ENCODE data around the gene PTGIS.

Gene PTGIS

DNA sequence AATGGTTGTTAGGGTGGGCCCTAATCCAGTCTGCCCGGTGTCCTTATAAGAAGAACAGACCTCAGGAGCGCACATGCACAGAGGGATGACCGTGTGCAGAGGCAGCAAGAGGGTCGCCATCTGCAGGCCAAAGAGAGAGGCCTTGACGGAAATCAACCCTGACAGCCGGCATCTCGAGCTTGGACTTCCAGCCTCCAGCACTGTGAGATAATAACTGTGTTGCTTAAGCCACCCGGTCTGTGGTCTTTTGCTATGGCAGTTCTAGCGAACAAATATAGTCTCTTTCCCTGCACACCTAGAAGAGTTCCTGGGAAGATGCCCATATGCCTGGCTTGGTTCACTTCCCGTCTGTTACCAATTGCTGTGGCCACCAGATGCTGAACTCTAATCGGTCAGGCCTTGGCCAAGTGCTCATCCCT is 35.3 kb upstream of the PTGIS start:
- Mint-ChIP-seq H3K4me1 (ENCODE audit: low read depth) (peaks cover 38% of the 10 kb centered on the region), H3K4me3 (no peak overlapping the region), H3K36me3 (ENCODE audit: low read depth) (peaks cover 58% of the 10 kb centered on the region), H3K27ac (peak overlapping the region; percentile 23), H3K27me3 (ENCODE audit: low read depth) (no peaks in the 10 kb centered on the region), H3K9me3 (peaks cover under 1% of the 10 kb centered on the region)
- DNase-seq (ENCODE audit: low spot score) = no peak

- peak overlapping the region; percentile 36 for H3K27ac Mint-ChIP-seq
- peaks cover 63% of the 10 kb centered on the region for H3K36me3 Mint-ChIP-seq (ENCODE audit: low read depth)
- no peak overlapping the region for H3K4me3 Mint-ChIP-seq
- DNase-seq (ENCODE audit: low spot score) = no peak
- no peaks in the 10 kb centered on the region for H3K27me3 Mint-ChIP-seq (ENCODE audit: low read depth)
- peaks cover 4% of the 10 kb centered on the region for H3K9me3 Mint-ChIP-seq
- H3K4me1 Mint-ChIP-seq (ENCODE audit: low read depth) = peaks cover 40% of the 10 kb centered on the region
These were observed 34.6 kb upstream of the PTGIS start for GRCh38 chr20:49602345-49603208.

DNA sequence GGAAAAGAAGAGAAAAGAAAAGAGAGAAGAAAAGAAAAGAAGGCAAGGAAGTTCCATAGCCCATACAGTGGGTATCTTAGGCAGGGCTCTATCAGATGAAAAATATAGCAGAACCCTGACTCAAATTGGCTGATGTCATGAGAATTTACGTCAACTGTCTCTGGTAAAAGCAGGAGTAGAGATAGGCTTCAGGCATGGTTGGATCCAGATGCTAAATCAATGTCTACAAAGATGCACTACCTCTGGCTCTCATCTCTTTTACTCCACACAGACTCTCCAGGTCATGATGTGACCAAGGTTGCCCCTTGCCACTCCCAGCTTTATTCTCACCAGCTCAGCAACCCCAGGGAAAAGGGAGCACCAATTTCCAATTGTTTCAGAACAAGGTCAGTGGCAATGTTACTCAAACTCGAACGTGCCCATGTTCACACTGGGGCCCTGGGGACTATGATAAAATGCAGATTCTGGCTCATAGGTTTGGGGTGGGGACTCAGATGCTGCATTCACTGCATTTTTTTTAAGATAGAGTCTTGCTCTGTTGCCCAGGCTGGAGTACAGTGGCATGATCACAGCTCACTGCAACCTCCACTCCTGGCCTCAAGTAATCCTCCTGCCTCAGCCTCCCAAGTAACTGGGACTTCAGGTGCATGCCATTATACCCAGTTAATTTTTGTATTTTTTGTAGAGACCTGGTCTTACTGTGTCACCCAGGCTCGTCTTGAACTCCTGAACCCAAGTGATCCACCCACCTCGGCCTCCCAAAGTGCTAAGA is 33.4 kb upstream of the PTGIS start:
- peak overlapping the region; percentile 81 for H3K27ac Mint-ChIP-seq
- no peaks in the 10 kb centered on the region for H3K27me3 Mint-ChIP-seq (ENCODE audit: low read depth)
- H3K36me3 Mint-ChIP-seq (ENCODE audit: low read depth) = peaks cover 69% of the 10 kb centered on the region
- DNase-seq (ENCODE audit: low spot score) = no peak
- no peak overlapping the region for H3K4me3 Mint-ChIP-seq
- H3K9me3 Mint-ChIP-seq = peaks cover 4% of the 10 kb centered on the region
- H3K4me1 Mint-ChIP-seq (ENCODE audit: low read depth) = peaks cover 48% of the 10 kb centered on the region

- Mint-ChIP-seq H3K27ac (peak overlapping the region; percentile 74), H3K36me3 (ENCODE audit: low read depth) (peaks cover 76% of the 10 kb centered on the region), H3K9me3 (peaks cover 4% of the 10 kb centered on the region), H3K4me1 (ENCODE audit: low read depth) (peaks cover 60% of the 10 kb centered on the region), H3K27me3 (ENCODE audit: low read depth) (no peaks in the 10 kb centered on the region), H3K4me3 (no peak overlapping the region)
- DNase-seq (ENCODE audit: low spot score) = no peak
These were observed 31.8 kb upstream of the PTGIS start for GRCh38 chr20:49599746-49600113.

DNA sequence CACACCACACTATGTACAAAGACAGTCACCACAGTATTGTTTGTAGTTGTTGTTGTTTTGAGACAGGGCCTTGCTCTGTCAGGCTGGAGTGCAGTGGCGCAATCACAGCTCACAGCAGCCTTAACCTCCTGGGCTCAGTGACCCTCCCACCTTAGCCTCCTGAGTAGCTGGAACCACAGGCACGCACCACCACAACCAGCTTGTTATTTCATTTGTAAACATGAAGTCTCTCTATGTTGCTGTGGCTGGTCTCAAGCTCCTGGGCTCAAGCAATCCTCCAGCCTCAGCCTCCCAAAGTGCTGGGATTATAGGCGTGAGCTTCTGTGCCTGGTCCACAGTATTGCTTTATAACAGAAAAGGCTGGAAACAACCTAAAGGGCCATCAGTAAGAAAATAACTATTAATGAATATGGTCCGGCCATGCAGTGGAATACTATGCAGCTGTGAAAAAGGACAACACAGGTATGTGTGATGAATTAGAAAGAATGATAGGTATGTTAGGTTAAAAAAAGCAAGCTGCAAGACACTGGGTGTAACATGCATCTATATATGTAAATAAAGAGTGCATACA is 30.0 kb upstream of the PTGIS start:
- Mint-ChIP-seq H3K9me3 (peaks cover 4% of the 10 kb centered on the region), H3K4me1 (ENCODE audit: low read depth) (peaks cover 63% of the 10 kb centered on the region)
- no peak for DNase-seq (ENCODE audit: low spot score)

DNA sequence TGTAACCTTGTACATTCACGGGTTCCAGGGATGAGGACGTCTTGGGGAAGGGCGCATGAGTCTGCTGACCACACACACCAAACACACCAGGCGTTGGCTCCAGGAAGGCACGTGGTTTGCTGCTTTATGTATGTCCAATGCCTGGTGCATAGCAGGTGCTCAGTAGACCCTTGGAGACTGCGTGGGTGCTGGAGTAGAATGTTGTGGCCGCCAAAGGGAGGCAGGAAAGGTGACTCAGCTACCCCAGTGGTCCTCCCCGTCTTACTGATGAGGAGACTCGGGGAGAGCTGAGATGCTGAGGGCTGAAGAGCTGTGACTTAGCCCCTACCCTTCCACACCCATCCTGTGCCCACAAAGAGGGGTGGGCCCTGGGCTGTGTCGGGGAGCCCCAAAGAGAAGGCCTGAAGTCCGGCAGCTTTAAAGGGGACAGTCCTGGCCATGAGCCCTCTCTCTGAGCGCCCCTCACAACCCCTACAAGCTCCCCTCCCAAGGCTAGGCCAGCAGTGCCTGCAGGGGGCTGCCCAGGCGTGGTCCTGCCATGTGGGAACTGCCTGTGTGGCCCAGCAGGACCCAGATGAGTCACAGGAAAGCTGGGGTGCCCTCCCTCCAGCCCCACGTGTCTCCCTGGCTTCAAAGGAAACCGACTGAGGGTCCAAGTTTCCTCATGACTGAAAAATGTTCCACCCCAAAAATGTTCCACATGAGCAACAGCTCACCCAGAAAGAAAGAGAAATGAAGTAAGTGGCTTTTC is 28.0 kb upstream of the PTGIS start:
- H3K27me3 Mint-ChIP-seq (ENCODE audit: low read depth) = no peaks in the 10 kb centered on the region
- H3K4me1 Mint-ChIP-seq (ENCODE audit: low read depth) = peaks cover 70% of the 10 kb centered on the region
- peak overlapping the region; percentile 85 for H3K4me3 Mint-ChIP-seq
- peaks cover 64% of the 10 kb centered on the region for H3K36me3 Mint-ChIP-seq (ENCODE audit: low read depth)
- peaks cover 12% of the 10 kb centered on the region for H3K9me3 Mint-ChIP-seq
- peak overlapping the region; percentile 97 for H3K27ac Mint-ChIP-seq
- DNase-seq (ENCODE audit: low spot score) = peak; percentile 92

More for the DNA sequence above, 30.0 kb upstream of the PTGIS start:
- H3K27ac Mint-ChIP-seq = peak overlapping the region; percentile 93
- H3K36me3 Mint-ChIP-seq (ENCODE audit: low read depth) = peaks cover 64% of the 10 kb centered on the region
- no peak overlapping the region for H3K4me3 Mint-ChIP-seq
- H3K27me3 Mint-ChIP-seq (ENCODE audit: low read depth) = no peaks in the 10 kb centered on the region

- Mint-ChIP-seq H3K4me1 (ENCODE audit: low read depth) (peaks cover 75% of the 10 kb centered on the region), H3K36me3 (ENCODE audit: low read depth) (peaks cover 62% of the 10 kb centered on the region), H3K27ac (peak overlapping the region; percentile 97), H3K9me3 (peaks cover 12% of the 10 kb centered on the region), H3K4me3 (peak overlapping the region; percentile 85), H3K27me3 (ENCODE audit: low read depth) (no peaks in the 10 kb centered on the region)
- no peak for DNase-seq (ENCODE audit: low spot score)
These were observed 27.4 kb upstream of the PTGIS start for GRCh38 chr20:49595346-49595745.

DNA sequence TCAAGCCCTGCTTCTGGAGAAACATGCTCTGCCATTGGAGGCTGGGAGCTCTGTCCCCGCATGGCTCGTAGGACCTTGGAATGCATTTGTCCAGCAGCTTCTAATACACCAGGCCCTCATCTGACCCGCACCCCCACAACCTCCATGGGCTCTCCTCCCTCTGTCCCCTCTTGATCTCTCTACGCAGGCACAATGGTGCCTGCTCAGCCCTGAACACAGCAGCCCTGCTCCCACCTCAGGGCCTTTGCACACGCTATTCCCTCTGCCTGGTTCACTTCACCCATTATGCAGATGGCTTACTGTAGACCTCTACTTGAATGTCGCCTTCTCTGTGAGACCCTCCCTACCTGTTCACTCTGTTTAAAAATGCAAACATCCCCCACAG is 27.0 kb upstream of the PTGIS start:
- DNase-seq (ENCODE audit: low spot score) = no peak
- H3K4me1 Mint-ChIP-seq (ENCODE audit: low read depth) = peaks cover 75% of the 10 kb centered on the region
- peaks cover 16% of the 10 kb centered on the region for H3K9me3 Mint-ChIP-seq
- H3K27me3 Mint-ChIP-seq (ENCODE audit: low read depth) = no peaks in the 10 kb centered on the region
- peaks cover 62% of the 10 kb centered on the region for H3K36me3 Mint-ChIP-seq (ENCODE audit: low read depth)
- peak overlapping the region; percentile 85 for H3K4me3 Mint-ChIP-seq
- peak overlapping the region; percentile 97 for H3K27ac Mint-ChIP-seq

- Mint-ChIP-seq H3K27me3 (ENCODE audit: low read depth) (no peaks in the 10 kb centered on the region), H3K36me3 (ENCODE audit: low read depth) (peaks cover 62% of the 10 kb centered on the region), H3K27ac (peak overlapping the region; percentile 97), H3K4me1 (ENCODE audit: low read depth) (peaks cover 76% of the 10 kb centered on the region), H3K9me3 (peaks cover 20% of the 10 kb centered on the region), H3K4me3 (peak overlapping the region; percentile 85)
- DNase-seq (ENCODE audit: low spot score) = peak; percentile 89
These were observed 26.4 kb upstream of the PTGIS start for GRCh38 chr20:49594143-49594930.

DNA sequence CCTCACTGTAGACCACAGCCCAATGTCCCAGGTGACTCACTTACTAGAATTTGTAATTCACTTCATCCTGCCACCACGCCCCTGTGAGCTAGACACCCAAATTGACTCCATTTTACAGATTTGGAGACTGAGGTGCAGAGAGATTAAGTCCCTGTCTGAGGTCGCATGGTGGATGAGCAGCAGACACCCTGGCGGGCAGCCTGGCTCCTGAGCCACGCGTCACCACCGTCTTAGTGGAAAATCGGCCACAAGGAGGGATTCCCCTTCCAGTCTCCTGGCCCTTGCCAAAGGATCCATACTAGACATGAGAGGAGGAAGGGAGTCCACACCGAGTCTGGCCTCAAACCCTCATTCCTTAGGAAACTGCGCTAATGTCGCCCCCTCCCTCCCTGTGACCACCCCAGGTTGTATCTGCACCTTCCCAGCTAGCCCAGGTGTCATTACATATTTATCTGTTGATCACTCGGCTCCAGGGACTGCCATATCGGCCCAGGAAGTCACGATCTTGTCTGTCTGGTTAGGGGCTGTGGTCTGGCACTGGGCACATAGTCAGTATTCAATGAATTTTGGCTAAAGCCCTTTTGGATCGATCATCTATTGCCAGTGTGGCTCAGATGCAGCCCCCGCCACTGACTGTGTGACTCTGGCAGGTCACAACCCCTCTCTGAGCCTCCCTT is 25.7 kb upstream of the PTGIS start:
- peak overlapping the region; percentile 85 for H3K4me3 Mint-ChIP-seq
- DNase-seq (ENCODE audit: low spot score) = peak; percentile 66
- no peaks in the 10 kb centered on the region for H3K27me3 Mint-ChIP-seq (ENCODE audit: low read depth)
- H3K36me3 Mint-ChIP-seq (ENCODE audit: low read depth) = peaks cover 60% of the 10 kb centered on the region
- peaks cover 78% of the 10 kb centered on the region for H3K4me1 Mint-ChIP-seq (ENCODE audit: low read depth)
- peaks cover 20% of the 10 kb centered on the region for H3K9me3 Mint-ChIP-seq
- H3K27ac Mint-ChIP-seq = peak overlapping the region; percentile 97

DNA sequence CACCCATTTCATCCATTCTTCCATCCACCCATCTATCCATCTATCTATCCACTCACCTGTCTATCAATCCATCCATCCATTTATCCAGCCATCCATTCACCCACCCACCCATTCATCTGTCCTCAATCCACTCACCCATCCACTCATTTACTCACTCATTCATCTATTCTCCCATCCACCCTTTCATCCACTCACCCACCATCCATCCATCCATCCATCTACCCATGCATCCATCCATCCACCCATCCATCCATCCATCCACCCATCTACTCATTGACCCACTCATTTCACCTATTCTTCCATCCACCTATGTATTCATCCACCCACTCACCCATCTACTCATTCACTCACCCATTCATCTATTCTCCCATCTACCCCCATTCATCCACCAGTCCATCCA is 24.2 kb upstream of the PTGIS start:
- Mint-ChIP-seq H3K27ac (peak overlapping the region; percentile 97), H3K27me3 (ENCODE audit: low read depth) (no peaks in the 10 kb centered on the region), H3K4me3 (peak overlapping the region; percentile 85), H3K9me3 (peaks cover 16% of the 10 kb centered on the region), H3K36me3 (ENCODE audit: low read depth) (peaks cover 48% of the 10 kb centered on the region), H3K4me1 (ENCODE audit: low read depth) (peaks cover 74% of the 10 kb centered on the region)
- DNase-seq (ENCODE audit: low spot score) = no peak

DNA sequence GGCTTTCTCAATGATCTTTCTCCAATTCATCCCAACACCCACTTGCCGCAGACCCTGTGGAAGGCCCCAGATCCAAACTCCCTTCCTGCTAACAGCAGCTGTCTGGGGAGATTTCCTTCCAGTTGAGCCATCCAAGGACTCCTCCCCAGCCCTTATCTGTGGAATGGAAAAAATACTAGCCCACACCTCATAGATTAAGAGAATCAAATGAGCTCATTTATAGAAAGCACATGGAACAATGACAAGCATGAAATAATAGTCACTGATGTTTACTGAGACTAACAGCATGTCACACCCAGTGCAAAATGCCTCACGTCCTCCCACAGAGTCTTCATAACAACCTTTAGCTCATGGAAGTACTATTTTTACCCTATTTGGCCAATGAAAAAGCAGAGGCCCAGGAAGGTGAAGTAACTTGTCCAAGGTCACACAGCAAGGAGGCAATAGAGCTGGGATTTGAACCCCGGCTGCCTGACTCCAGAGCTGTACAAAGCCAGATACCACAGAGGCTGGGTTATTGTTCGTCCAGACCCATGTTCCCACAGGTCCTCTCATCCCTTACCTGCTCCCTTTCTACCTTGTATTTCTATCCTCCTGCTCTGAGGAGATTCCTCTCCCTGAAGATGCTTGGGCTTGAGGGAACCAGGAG is 23.4 kb upstream of the PTGIS start:
- Mint-ChIP-seq H3K36me3 (ENCODE audit: low read depth) (peaks cover 44% of the 10 kb centered on the region), H3K4me1 (ENCODE audit: low read depth) (peaks cover 72% of the 10 kb centered on the region), H3K27ac (peak overlapping the region; percentile 97), H3K9me3 (peaks cover 16% of the 10 kb centered on the region), H3K4me3 (peak overlapping the region; percentile 85), H3K27me3 (ENCODE audit: low read depth) (no peaks in the 10 kb centered on the region)
- peak; percentile 61 for DNase-seq (ENCODE audit: low spot score)
